ENCODE measurements around the gene PHTF2.

PHTF2 gene

GRCh38 chr7:77796109-77796508 is 2.5 kb upstream of the PHTF2 start:
- DNase-seq = no peak

- DNase-seq = no peak
Measured at GRCh38 chr7:77796960-77797359, 1.6 kb upstream of the PHTF2 start.

GRCh38 chr7:77797734-77798393 is 709 bp upstream of the PHTF2 start:
- peak in 1 of 2 donors; percentile 52 for DNase-seq

GRCh38 chr7:77799078-77799964 is 748 bp downstream of the PHTF2 start:
- DNase-seq = peak in 1 of 2 donors; percentile 41

- no peak for DNase-seq
Measured at GRCh38 chr7:77800158-77800557, 1.6 kb downstream of the PHTF2 start.

- no peak for DNase-seq
Measured at GRCh38 chr7:77800730-77801129, 2.2 kb downstream of the PHTF2 start.

GRCh38 chr7:77802557-77803405 is 4.2 kb downstream of the PHTF2 start:
- no peak for DNase-seq

- no peak for DNase-seq
Measured at GRCh38 chr7:77806425-77806824, 7.9 kb downstream of the PHTF2 start.

GRCh38 chr7:77808517-77808916 is 9.9 kb downstream of the PHTF2 start:
- no peak for DNase-seq

GRCh38 chr7:77811516-77812289 is 13.1 kb downstream of the PHTF2 start:
- no peak for DNase-seq

GRCh38 chr7:77812290-77812685 is 13.7 kb downstream of the PHTF2 start:
- no peak for DNase-seq

GRCh38 chr7:77813180-77813579 is 14.6 kb downstream of the PHTF2 start:
- no peak for DNase-seq

GRCh38 chr7:77819021-77819420 is 20.4 kb downstream of the PHTF2 start:
- no peak for DNase-seq

- no peak for DNase-seq
Measured at GRCh38 chr7:77820967-77821366, 22.4 kb downstream of the PHTF2 start.

GRCh38 chr7:77822269-77822668 is 23.7 kb downstream of the PHTF2 start:
- DNase-seq = no peak

GRCh38 chr7:77823787-77824186 is 25.2 kb downstream of the PHTF2 start:
- DNase-seq = no peak

- DNase-seq = no peak
Measured at GRCh38 chr7:77824636-77825035, 26.1 kb downstream of the PHTF2 start.

- no peak for DNase-seq
Measured at GRCh38 chr7:77825131-77825530, 26.6 kb downstream of the PHTF2 start.

- DNase-seq = no peak
Measured at GRCh38 chr7:77826300-77826699, 27.7 kb downstream of the PHTF2 start.

- DNase-seq = no peak
Measured at GRCh38 chr7:77827999-77828398, 29.4 kb downstream of the PHTF2 start.

GRCh38 chr7:77830649-77831355 is 32.2 kb downstream of the PHTF2 start:
- no peak for DNase-seq

GRCh38 chr7:77831481-77831880 is 32.9 kb downstream of the PHTF2 start:
- no peak for DNase-seq
